Activated CD8-positive, alpha-beta memory T cell treated with anti-CD3 and anti-CD28 coated beads, Interleukin-2, amount 50 U/mL, for 4 hours (primary cell): Measurements from ENCODE around the gene ARPC3.
"Not testable (repeated sequence)": the region's sequence is repeated elsewhere in the genome, so short reads cannot be mapped to it uniquely, and the experiment has no call there.

Experiments
- DNase-seq: peaks from one replicate; pipeline ENCODE4 v3.0.0-alpha.2; 2020

The ARPC3 gene

GRCh38 chr12:110410086-110410485 is 40.1 kb downstream of the ARPC3 start:
- DNase-seq: not testable (repeated sequence)

GRCh38 chr12:110405126-110405662 is 44.9 kb downstream of the ARPC3 start:
- DNase-seq: not testable (repeated sequence)

DNA sequence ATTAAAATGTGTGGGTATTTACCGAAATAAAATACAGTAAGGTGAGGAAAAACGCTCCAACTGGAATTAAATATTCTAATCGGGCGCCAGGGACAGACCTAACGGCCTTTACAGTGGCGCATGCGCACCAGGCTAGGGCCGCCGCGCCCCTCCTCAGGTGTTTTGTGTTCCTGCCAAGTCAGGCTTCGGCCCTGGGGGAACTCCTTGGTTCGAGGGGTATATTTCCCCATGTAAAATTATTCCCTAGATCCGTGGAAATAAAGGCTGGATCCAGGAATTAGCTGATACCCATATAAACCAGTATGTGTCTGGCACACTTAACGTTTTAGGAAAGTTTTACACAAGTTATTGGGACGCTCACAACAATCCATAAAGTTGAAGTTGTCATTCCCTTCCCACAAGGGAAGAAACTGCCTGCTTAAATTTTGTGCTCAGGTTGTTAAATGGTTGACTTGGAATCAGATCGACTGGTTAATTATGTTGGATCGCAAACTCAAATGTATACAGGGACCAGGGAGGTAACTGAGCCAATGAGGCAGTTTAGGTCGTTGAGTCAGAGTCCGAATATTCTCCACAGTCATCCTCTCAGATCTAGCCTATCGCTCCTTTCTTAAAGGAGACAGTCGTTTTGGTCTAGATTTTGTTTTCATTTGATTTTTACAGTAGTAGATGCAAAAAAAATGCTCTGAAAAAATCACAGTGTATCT is 46.0 kb downstream of the ARPC3 start:
- DNase-seq: peak; percentile 80

- DNase-seq: peak; percentile 84
Observed at GRCh38 chr12:110403146-110403975, 46.8 kb downstream of the ARPC3 start, which contains the start of gene ANAPC7. TSS of gene ANAPC7 (minus strand) at chr12:110403708. CDS start at chr12:110403627, 81 bp downstream.
